ENCODE results near the gene BNC2. TPM values are rescaled to one million over a fixed set of nuclear protein-coding genes. Genes with fewer than 3 reads are reported as not detected.

The BNC2 gene
- total RNA-seq, 2 donors from 2014 or later, result 2.1 to 20.0 TPM

- Histone ChIP-seq H3K4me1 (no peaks in the 10 kb centered on the region), H3K27ac (no peak overlapping the region), H3K27me3 (no peaks in the 10 kb centered on the region), H3K9ac (ENCODE audit: low read depth in 2 of 2, low read length in 2 of 2) (no peak overlapping the region), H3K9me3 (no peaks in the 10 kb centered on the region), H3K4me3 (no peak overlapping the region), H3K36me3 (no peaks in the 10 kb centered on the region)
- no peak for DNase-seq
- intact Hi-C loops (cut with DNase I), result no loop called here
- no peak for TF ChIP-seq CTCF (IDR thresholded peaks at IDR 0.05)
Observed at GRCh38 chr9:16461137-16461840, 409.2 kb downstream of the BNC2 start.

- H3K27me3 ChIP-seq, result no peaks in the 10 kb centered on the region
- no peaks in the 10 kb centered on the region for H3K36me3 ChIP-seq
- H3K9ac ChIP-seq (ENCODE audit: low read depth in 2 of 2, low read length in 2 of 2), result no peak overlapping the region
- H3K4me1 ChIP-seq, result no peaks in the 10 kb centered on the region
- no peak overlapping the region for H3K4me3 ChIP-seq
- no peaks in the 10 kb centered on the region for H3K9me3 ChIP-seq
- TF ChIP-seq CTCF (IDR thresholded peaks at IDR 0.05), result no peak
- H3K27ac ChIP-seq, result no peak overlapping the region
- intact Hi-C loops (cut with DNase I), result no loop called here
- no peak for DNase-seq
Observed at GRCh38 chr9:16460696-16461095, 409.8 kb downstream of the BNC2 start.

- Histone ChIP-seq H3K4me3 (no peak overlapping the region), H3K36me3 (no peaks in the 10 kb centered on the region), H3K9me3 (no peaks in the 10 kb centered on the region), H3K27me3 (no peaks in the 10 kb centered on the region), H3K27ac (no peak overlapping the region), H3K4me1 (no peaks in the 10 kb centered on the region), H3K9ac (ENCODE audit: low read depth in 2 of 2, low read length in 2 of 2) (no peak overlapping the region)
- intact Hi-C loops (cut with DNase I), result no loop called here
- no peak for DNase-seq
- TF ChIP-seq CTCF (IDR thresholded peaks at IDR 0.05), result no peak
Observed at GRCh38 chr9:16459421-16460148, 410.9 kb downstream of the BNC2 start.

- Histone ChIP-seq H3K9ac (ENCODE audit: low read depth in 2 of 2, low read length in 2 of 2) (no peak overlapping the region), H3K4me3 (no peak overlapping the region), H3K4me1 (no peaks in the 10 kb centered on the region), H3K36me3 (no peaks in the 10 kb centered on the region), H3K27me3 (no peaks in the 10 kb centered on the region), H3K9me3 (no peaks in the 10 kb centered on the region), H3K27ac (no peak overlapping the region)
- DNase-seq, result no peak
- no peak for TF ChIP-seq CTCF (IDR thresholded peaks at IDR 0.05)
- intact Hi-C loops (cut with DNase I), result no loop called here
Observed at GRCh38 chr9:16458696-16459420, 411.6 kb downstream of the BNC2 start.

GRCh38 chr9:16455842-16456241, 414.6 kb downstream of the BNC2 start:
- H3K27ac ChIP-seq, result no peak overlapping the region
- DNase-seq, result no peak
- intact Hi-C loops (cut with DNase I), result no loop called here
- no peaks in the 10 kb centered on the region for H3K36me3 ChIP-seq
- H3K4me3 ChIP-seq, result no peak overlapping the region
- H3K27me3 ChIP-seq, result no peaks in the 10 kb centered on the region
- TF ChIP-seq CTCF (IDR thresholded peaks at IDR 0.05), result no peak
- H3K9me3 ChIP-seq, result no peaks in the 10 kb centered on the region
- H3K9ac ChIP-seq (ENCODE audit: low read depth in 2 of 2, low read length in 2 of 2), result no peak overlapping the region
- H3K4me1 ChIP-seq, result no peaks in the 10 kb centered on the region

All from colonic mucosa (tissue), 4 donors.